Measurements from ENCODE around the gene TMEM151B. TPM values are rescaled to one million over a fixed set of nuclear protein-coding genes. Genes with fewer than 3 reads are reported as not detected.

The TMEM151B gene
- total and polyA plus RNA-seq, 10 of the 15 experiments (the other 5 are each of a cell fraction or from before 2014, with no cell fraction given), result 0.01 to 0.19 (median 0.05) TPM; not detected in 6

DNA sequence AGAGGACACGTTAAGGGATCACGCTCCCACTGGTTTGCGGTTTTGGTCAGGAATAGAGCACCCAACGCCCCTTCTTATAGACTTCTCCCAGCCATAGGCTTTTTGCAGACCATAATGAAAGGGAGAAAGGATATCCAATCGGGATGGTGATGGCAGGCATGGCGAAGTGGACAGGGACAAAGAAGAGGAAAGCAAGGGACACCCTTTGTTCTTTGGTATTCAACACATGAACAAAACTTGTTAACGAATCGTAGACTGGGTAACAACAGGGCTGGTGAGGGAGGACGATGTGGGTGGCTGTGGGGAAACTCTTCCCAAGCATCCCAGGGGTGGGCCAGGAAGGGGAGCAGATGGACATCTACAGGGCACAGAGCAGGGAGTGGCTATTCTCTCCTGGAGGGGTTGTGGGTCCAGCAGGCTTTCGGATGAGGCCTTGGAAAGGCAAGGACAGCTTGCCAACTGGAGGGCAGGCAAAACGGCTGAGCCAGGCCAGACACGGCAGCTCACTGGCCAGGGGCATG lies 24.8 kb upstream of the TMEM151B start:
- Histone ChIP-seq H3K27ac (ENCODE audit: control insufficient read depth, insufficient read depth) (no peak overlapping the region; the same call in 1 of the 2 replicates), H3K27me3 (replicated peaks in 1 of 2; ENCODE audit: control insufficient read depth in 2 of 2, insufficient read depth in 2 of 2, low read length in 1 of 2) (no peaks in the 10 kb centered on the region), H3K79me2 (ENCODE audit: control insufficient read depth, insufficient read depth, low read length) (peaks cover 41% of the 10 kb centered on the region), H4K20me1 (ENCODE audit: control insufficient read depth, insufficient read depth) (peaks cover 9% of the 10 kb centered on the region; the same call in 1 of the 2 replicates), H3K4me3 (peak overlapping the region; percentile 95), H3K9ac (ENCODE audit: control insufficient read depth, insufficient read depth, low read length) (peak overlapping the region; percentile 28; the same call in 1 of the 2 replicates), H3K4me2 (ENCODE audit: control insufficient read depth, insufficient read depth) (peak overlapping the region; percentile 82), H3K36me3 (ENCODE audit: control insufficient read depth in 2 of 2, insufficient read depth in 2 of 2, low read length in 1 of 2) (peaks cover 12 to 15% of the 10 kb centered on the region in 2 experiments), H3K9me3 (replicated peaks; ENCODE audit: control insufficient read depth, insufficient read depth, low read length) (no peaks in the 10 kb centered on the region), H2AFZ (ENCODE audit: control insufficient read depth, low read depth, low read length) (peak overlapping the region; percentile 92), H3K4me1 (ENCODE audit: control insufficient read depth, insufficient read depth, low read length) (peaks cover 7% of the 10 kb centered on the region; the same call in 1 of the 2 replicates)
- intact Hi-C loops (cut with micrococcal nuclease; ENCODE audit: unreplicated experiment) (no loop called here), in situ Hi-C loops (cut with MboI) (no loop called here)
- ChIA-PET RAD21 (ENCODE audit: unreplicated experiment) (interaction anchor here (1.0 to 3.6 kb wide), 7 partner anchors 11 to 73 kb away, joined by 3 to 28 read pairs (median 12); partner anchors contain the start of genes SLC29A1 and SLC35B2), SMC1A (ENCODE audit: uncharacterized antibody, unreplicated experiment) (interaction anchor here (1.4 to 4.2 kb wide), 3 partner anchors 11 to 26 kb away, joined by 4 to 25 read pairs (median 7); partner anchors contain the start of gene SLC35B2), POLR2A (interaction anchor here (1.4 to 6.3 kb wide), 5 partner anchors 8 to 122 kb away, joined by 4 to 131 read pairs (median 8); partner anchors contain the start of genes SLC29A1 and SLC35B2), CTCF (interaction anchor here (0.8 to 7.7 kb wide), 12 partner anchors 8 to 93 kb away, joined by 3 to 39 read pairs (median 6); partner anchors contain the start of genes AARS2 and SLC29A1)
- TF ChIP-seq SMAD5 (IDR thresholded peaks at IDR 0.05; ENCODE audit: low read depth) (0 out of 2 replicates have a peak, but pooled peaks have one; percentile 26), SKIL (IDR thresholded peaks at IDR 0.05; ENCODE audit: low read depth, poor library complexity, severe bottlenecking) (no peak)
- no peak for DNase-seq (ENCODE audit: low read depth, low spot score)
- no peak for FAIRE-seq
- ATAC-seq, result no peak
- WGBS (ENCODE audit: insufficient coverage, insufficient replicate concordance, low lambda C conversion rate, missing lambda C conversion rate), result 76% methylated on average over 12 of the region's 12 CpGs
- no TSS peak for BruUV-seq (replicated peaks)

All from GM12878 (cell line).